DND-41 (cell line): Measurements from ENCODE around the gene ATP2B3.
A peak's percentile ranks its signal among the peaks of the same experiment; 100 is the strongest.

ENCODE experiments used
- CTCF ChIP-seq: IDR thresholded peaks from 2 replicates; pipeline ENCODE4 v1.5.1; 2012; ENCODE audit warnings: borderline replicate concordance, low read length, moderate library complexity, mild to moderate bottlenecking; ENCODE audit not compliant: poor library complexity, severe bottlenecking; ENCODE audit errors: extremely low read depth
- EZH2 ChIP-seq: IDR thresholded peaks from 3 replicates; pipeline ENCODE4 v1.6.1; 2012; ENCODE audit warnings: borderline replicate concordance, low read depth, mild to moderate bottlenecking, moderate library complexity, low read length, inconsistent platforms; ENCODE audit not compliant: severe bottlenecking

DNA sequence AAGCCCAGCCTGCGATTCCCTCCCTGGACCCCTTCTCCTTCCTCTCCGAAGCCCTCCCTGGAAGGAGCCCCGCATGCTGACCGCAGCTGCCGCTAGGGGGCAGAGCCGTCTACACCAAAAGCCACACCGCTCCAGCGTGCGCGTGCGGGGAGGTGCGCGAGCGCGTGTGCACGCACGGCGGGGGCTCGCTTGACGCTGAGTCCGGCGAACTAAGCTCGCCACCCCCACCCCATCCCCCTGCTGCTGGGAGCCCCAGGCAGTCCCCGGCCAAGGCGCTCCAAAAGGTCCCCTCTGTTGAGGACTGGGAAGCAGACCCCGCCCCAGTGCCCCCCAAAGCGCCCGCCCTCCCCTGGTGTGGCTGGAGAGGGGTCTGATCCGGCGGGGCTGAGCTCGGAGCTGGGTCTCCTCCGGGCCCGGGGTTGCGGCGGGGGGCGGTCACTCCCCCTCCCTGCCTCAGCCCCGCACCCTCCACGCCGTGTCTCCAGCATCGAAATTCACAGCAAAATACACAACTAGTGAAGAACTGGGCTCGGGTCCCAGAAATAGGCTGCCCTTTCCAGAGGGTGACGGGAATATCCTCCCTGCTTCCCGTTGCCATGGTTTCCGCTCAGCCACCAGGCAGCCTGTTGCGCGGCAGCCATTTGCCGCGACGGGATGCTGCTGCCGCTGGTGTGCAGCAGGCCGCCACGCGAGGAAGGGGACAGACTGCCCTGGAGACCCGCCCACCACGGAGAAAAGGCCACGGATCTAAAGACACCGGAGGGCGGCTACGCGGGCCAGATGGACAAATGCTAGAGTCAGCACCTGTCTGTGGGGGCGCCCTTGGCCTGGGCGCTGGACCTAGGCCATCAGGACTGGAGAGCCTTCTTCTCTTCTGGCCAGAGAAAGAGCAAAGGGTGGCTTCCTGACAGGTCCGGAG lies 92.7 kb downstream of the ATP2B3 start:
- TF ChIP-seq CTCF, result peak; percentile 58
- no peak for TF ChIP-seq EZH2
